ENCODE results near the gene KCNK4. TPM values are rescaled to one million over a fixed set of nuclear protein-coding genes. Genes with fewer than 3 reads are reported as not detected.

KCNK4 gene
- total and polyA plus RNA-seq, 12 donors = not detected

DNA sequence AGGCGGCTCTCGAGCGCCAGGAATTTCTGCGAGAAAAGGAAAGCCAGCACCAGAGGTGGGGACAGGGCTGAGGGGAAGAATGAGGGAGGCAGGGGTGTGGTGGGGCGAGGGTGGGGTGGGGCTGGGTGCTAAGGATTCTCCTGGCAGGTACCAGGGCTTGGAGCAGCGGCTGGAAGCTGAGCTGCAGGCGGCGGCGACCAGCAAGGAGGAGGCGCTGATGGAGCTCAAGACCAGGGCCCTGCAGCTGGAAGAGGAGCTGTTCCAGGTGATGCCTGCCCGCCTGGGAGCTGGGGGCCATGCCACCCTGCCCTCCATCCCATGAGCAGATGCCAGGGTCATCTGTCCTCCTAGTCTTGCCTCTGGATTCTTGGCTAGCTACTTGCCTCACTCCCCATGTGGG is 58.3 kb downstream of the KCNK4 start:
- intact Hi-C loops (cut with DNase I) = no loop called here
- Histone ChIP-seq H3K27me3 (no peaks in the 10 kb centered on the region), H3K9me3 (no peaks in the 10 kb centered on the region), H3K4me1 (peaks cover 0 to 7% (median 0%) of the 10 kb centered on the region in 9 donors), H3K4me3 (no peak overlapping the region), H3K27ac (no peak overlapping the region), H3K36me3 (peaks cover 0 to 34% (median 0%) of the 10 kb centered on the region in 9 donors)
- TF ChIP-seq CTCF (IDR thresholded peaks at IDR 0.05) = no peak
- ATAC-seq = no peak
- WGBS, 2 donors = 88 to 91% methylated on average over 11 of the region's 11 CpGs
- no peak for DNase-seq

Small RNA genes within 50 kb of the gene (microRNA-seq; reads per million reads assigned to microRNA genes)
- gene MIR7155 = 0 to 1.0 reads per million in 2 donors

Other genes with a start within 250 kb of the KCNK4 start
- gene MACROD1, start 125.2 kb upstream of the KCNK4 start, total RNA-seq = 100 to 1,000 TPM in 8 of 10 donors, 10 to 100 TPM in 2; 86.2 to 134 (median 115) TPM
- 100 to 1,000 TPM in 1 of 2 donors, 10 to 100 TPM in 1; 77.6 to 497 TPM for gene MACROD1, start 125.2 kb upstream of the KCNK4 start, polyA plus RNA-seq
- 100 to 1,000 TPM in 1 of 10 donors, 10 to 100 TPM in 9; 67.4 to 105 (median 87.9) TPM for gene STIP1, start 105.1 kb upstream of the KCNK4 start, total RNA-seq
- gene STIP1, start 105.1 kb upstream of the KCNK4 start, polyA plus RNA-seq = 100 to 1,000 TPM in 1 of 2 donors, 10 to 100 TPM in 1; 55.3 to 144 TPM
- gene FERMT3, start 84.6 kb upstream of the KCNK4 start, total RNA-seq = 10 to 100 TPM in 1 of 10 donors, 1 to 10 TPM in 9; 2.3 to 30.8 (median 5.4) TPM
- gene FERMT3, start 84.6 kb upstream of the KCNK4 start, polyA plus RNA-seq = 1 to 10 TPM; 7.5 to 9.2 TPM
- 10 to 100 TPM; 50.5 to 81.7 (median 61.4) TPM for gene TRPT1, start 65.1 kb upstream of the KCNK4 start, total RNA-seq
- 100 to 1,000 TPM in 1 of 2 donors, 10 to 100 TPM in 1; 87.2 to 188 TPM for gene TRPT1, start 65.1 kb upstream of the KCNK4 start, polyA plus RNA-seq
- 10 to 100 TPM; 57.3 to 85.6 (median 71.0) TPM for gene NUDT22, start 65.0 kb upstream of the KCNK4 start, total RNA-seq
- 10 to 100 TPM; 93.0 to 95.2 TPM for gene NUDT22, start 65.0 kb upstream of the KCNK4 start, polyA plus RNA-seq
- gene DNAJC4, start 60.8 kb upstream of the KCNK4 start, total RNA-seq = 10 to 100 TPM; 46.6 to 64.7 (median 52.0) TPM
- 100 to 1,000 TPM in 1 of 2 donors, 10 to 100 TPM in 1; 48.0 to 173 TPM for gene DNAJC4, start 60.8 kb upstream of the KCNK4 start, polyA plus RNA-seq
- 100 to 1,000 TPM; 245 to 353 (median 277) TPM for gene VEGFB, start 56.7 kb upstream of the KCNK4 start, total RNA-seq
- 100 to 1,000 TPM; 158 to 291 TPM for gene VEGFB, start 56.7 kb upstream of the KCNK4 start, polyA plus RNA-seq
- 10 to 100 TPM; 40.2 to 82.0 (median 45.9) TPM for gene FKBP2, start 50.2 kb upstream of the KCNK4 start, total RNA-seq
- gene FKBP2, start 50.2 kb upstream of the KCNK4 start, polyA plus RNA-seq = 100 to 1,000 TPM; 376 to 404 TPM
- gene PPP1R14B, start 44.4 kb upstream of the KCNK4 start, total RNA-seq = 100 to 1,000 TPM in 4 of 10 donors, 10 to 100 TPM in 6; 52.4 to 194 (median 77.2) TPM
- 100 to 1,000 TPM; 229 to 331 TPM for gene PPP1R14B, start 44.4 kb upstream of the KCNK4 start, polyA plus RNA-seq
- 10 to 100 TPM in 3 of 10 donors, 1 to 10 TPM in 7; 5.8 to 13.3 (median 8.7) TPM for gene PLCB3, start 39.8 kb upstream of the KCNK4 start, total RNA-seq
- 10 to 100 TPM in 1 of 2 donors, 1 to 10 TPM in 1; 9.5 to 13.1 TPM for gene PLCB3, start 39.8 kb upstream of the KCNK4 start, polyA plus RNA-seq
- 100 to 1,000 TPM in 1 of 10 donors, 10 to 100 TPM in 9; 40.7 to 106 (median 52.2) TPM for gene BAD, start 6.6 kb upstream of the KCNK4 start, total RNA-seq
- gene BAD, start 6.6 kb upstream of the KCNK4 start, polyA plus RNA-seq = 100 to 1,000 TPM in 1 of 2 donors, 10 to 100 TPM in 1; 92.1 to 104 TPM
- 10 to 100 TPM; 16.4 to 43.0 (median 24.3) TPM for gene GPR137, start 5.5 kb upstream of the KCNK4 start, total RNA-seq
- 10 to 100 TPM; 18.4 to 31.8 TPM for gene GPR137, start 5.5 kb upstream of the KCNK4 start, polyA plus RNA-seq
- gene CATSPERZ, start 9.1 kb downstream of the KCNK4 start, total RNA-seq = not detected
- under 1 TPM in 1 of 2 donors, not detected in 1; 0.10 TPM for gene CATSPERZ, start 9.1 kb downstream of the KCNK4 start, polyA plus RNA-seq
- gene ESRRA, start 14.2 kb downstream of the KCNK4 start, total RNA-seq = 100 to 1,000 TPM; 115 to 225 (median 132) TPM
- 100 to 1,000 TPM; 180 TPM for gene ESRRA, start 14.2 kb downstream of the KCNK4 start, polyA plus RNA-seq
- 100 to 1,000 TPM in 2 of 10 donors, 10 to 100 TPM in 8; 68.7 to 121 (median 90.2) TPM for gene TRMT112, start 26.3 kb downstream of the KCNK4 start, total RNA-seq
- 100 to 1,000 TPM; 182 to 208 TPM for gene TRMT112, start 26.3 kb downstream of the KCNK4 start, polyA plus RNA-seq
- gene PRDX5, start 26.8 kb downstream of the KCNK4 start, total RNA-seq = 100 to 1,000 TPM; 264 to 395 (median 288) TPM
- gene PRDX5, start 26.8 kb downstream of the KCNK4 start, polyA plus RNA-seq = 100 to 1,000 TPM; 486 to 750 TPM
- 10 to 100 TPM in 1 of 10 donors, 1 to 10 TPM in 9; 4.2 to 13.1 (median 5.6) TPM for gene CCDC88B, start 48.9 kb downstream of the KCNK4 start, total RNA-seq
- gene CCDC88B, start 48.9 kb downstream of the KCNK4 start, polyA plus RNA-seq = 10 to 100 TPM; 10.5 to 42.7 TPM
- 10 to 100 TPM; 10.7 to 21.9 (median 12.8) TPM for gene RPS6KA4, start 67.9 kb downstream of the KCNK4 start, total RNA-seq
- 10 to 100 TPM; 17.4 to 18.8 TPM for gene RPS6KA4, start 67.9 kb downstream of the KCNK4 start, polyA plus RNA-seq

Measured in heart right ventricle (tissue), 16 donors.